Activated naive CD4-positive, alpha-beta T cell treated with anti-CD3 and anti-CD28 coated beads, Interleukin-2, amount 50 U/mL, for 72 hours (primary cell): Measurements from ENCODE around the gene PLXNB1. TPM values are rescaled to one million over a fixed set of nuclear protein-coding genes. Genes with fewer than 3 reads are reported as not detected.
"Not testable (repeated sequence)": the region's sequence is repeated elsewhere in the genome, so short reads cannot be mapped to it uniquely, and the experiment has no call there.

Experiments used
- ATAC-seq, 2 donors: fragments of 150-1000 bp; cut with Tn5 transposase; 2 replicates each; pipeline ENCODE4 v1.10.0; 2021; ENCODE audit warnings: mild to moderate bottlenecking in 2 of 2, moderate library complexity in 2 of 2
- DNase-seq, 2 donors: peaks; one replicate each; pipeline ENCODE4 v3.0.0; 2021 to 2022; ENCODE audit warnings: low spot score in 2 of 2
- H3K27ac Mint-ChIP-seq, 2 donors: one replicate each; pipeline ENCODE4 v1.8.0; 2022; ENCODE audit warnings: mild to moderate bottlenecking in 2 of 2, mixed read lengths in 2 of 2
- H3K36me3 Mint-ChIP-seq, 2 donors: one replicate each; pipeline ENCODE4 v1.8.0; 2022; ENCODE audit warnings: mixed read lengths in 2 of 2
- H3K9me3 Mint-ChIP-seq, 2 donors: one replicate each; pipeline ENCODE4 v1.8.0; 2022; ENCODE audit warnings: mixed read lengths in 2 of 2
- total RNA-seq, 2 donors: library from RNA; stranded (reverse); gene quantifications; one replicate each; pipeline ENCODE4 v1.2.3, GENCODE V29; 2022

Gene PLXNB1
- total RNA-seq, 2 donors from 2014 or later = 3.0 to 7.3 TPM

- H3K36me3 Mint-ChIP-seq = no peaks in the 10 kb centered on the region
- no peak for ATAC-seq
- H3K27ac Mint-ChIP-seq = no peak overlapping the region
- no peaks in the 10 kb centered on the region for H3K9me3 Mint-ChIP-seq
- peak in 1 of 2 donors; percentile 53 for DNase-seq
Observed at GRCh38 chr3:48405343-48405881, 24.5 kb downstream of the PLXNB1 start.

DNA sequence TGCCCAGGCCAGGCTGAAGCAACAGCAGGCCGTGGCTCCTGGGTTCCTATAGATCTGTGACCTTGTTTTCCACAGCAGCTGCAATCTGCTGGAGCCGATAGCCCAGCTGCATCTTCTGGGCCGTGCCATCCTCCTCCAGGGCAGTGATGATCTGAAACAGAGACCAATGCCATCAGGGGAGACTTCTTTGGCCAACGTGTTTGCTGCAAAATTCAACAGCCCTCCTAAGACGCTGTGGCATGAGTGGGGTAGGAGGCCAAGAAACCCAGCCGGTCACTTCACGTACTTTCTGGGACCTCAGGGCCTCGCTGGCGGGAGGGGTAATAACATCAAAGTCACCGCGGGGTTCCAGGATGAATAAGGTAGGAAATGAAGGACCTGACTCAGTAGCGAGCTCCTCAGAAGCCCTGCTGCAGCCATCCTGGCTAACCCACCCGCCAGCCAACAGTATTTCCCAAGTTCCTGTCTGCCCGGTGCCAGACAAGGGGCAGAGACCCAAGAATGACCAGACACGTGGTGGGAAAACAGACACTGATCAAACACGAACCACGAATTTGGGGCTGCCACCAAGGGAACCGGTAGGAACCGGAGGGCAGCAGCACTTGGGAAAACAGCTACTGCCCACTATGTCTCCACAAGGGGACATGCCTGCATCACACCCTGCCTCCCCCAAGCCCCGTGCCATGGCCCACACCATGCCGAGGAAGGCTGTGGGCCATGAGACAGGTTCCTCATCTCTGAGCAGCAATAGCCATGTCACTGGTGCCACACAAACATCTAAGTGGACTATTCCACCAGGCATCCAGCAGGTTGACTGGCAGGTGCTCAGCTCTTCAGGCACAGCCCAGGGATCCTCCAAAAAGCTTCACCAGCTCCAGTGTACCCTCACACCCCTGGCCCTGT is 25.2 kb downstream of the PLXNB1 start:
- ATAC-seq = no peak
- H3K27ac Mint-ChIP-seq = no peak overlapping the region
- peak in 1 of 2 donors; percentile 44 for DNase-seq
- no peaks in the 10 kb centered on the region for H3K36me3 Mint-ChIP-seq
- H3K9me3 Mint-ChIP-seq = no peaks in the 10 kb centered on the region

DNA sequence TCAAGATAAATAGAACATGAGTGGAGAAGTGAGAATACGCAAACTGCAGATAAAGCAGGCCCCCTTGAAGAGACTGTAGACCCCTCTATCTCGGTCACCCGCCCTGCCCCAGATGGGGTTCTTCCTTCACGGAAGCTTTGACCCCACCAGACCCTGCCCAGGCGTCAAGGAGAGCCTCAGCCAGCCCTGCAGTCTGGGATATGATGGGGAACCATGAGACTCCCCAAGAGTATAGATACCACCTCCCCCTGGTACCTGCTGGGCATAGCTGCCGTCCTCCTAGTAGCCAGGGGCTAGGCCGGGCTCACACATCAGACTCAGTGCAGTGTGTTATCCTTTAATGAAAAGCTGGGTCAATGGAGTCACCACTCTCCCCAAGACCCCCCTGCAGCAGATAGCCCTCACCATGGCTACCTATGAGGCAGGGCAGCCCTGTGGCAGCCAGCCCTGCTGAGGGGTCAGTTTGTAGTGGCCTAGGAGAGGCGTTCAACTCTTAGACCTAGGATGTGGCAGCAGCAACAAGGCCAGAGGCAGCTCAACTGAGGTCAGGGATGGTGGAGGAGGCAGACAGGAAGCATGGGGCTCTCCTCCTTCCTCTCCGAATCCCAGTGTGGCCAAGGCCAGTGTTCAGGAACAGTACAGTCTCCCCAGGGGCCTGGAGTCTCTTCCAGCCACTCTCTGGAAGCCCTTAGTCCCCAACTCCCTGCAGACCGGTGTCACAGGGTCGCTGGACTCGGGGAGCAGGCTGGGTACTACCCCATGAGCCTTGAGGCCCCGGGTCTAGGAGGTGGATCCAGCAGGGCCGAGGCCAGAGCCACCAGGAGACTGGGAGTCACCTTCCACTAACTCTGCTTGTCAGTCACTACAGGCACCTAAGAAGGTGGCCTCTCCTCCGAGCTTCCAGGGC is 26.1 kb downstream of the PLXNB1 start:
- H3K9me3 Mint-ChIP-seq = no peaks in the 10 kb centered on the region
- DNase-seq = peak in 1 of 2 donors; percentile 39
- no peaks in the 10 kb centered on the region for H3K36me3 Mint-ChIP-seq
- ATAC-seq = no peak
- peak overlapping the region; percentile 14 to 26 for H3K27ac Mint-ChIP-seq

DNA sequence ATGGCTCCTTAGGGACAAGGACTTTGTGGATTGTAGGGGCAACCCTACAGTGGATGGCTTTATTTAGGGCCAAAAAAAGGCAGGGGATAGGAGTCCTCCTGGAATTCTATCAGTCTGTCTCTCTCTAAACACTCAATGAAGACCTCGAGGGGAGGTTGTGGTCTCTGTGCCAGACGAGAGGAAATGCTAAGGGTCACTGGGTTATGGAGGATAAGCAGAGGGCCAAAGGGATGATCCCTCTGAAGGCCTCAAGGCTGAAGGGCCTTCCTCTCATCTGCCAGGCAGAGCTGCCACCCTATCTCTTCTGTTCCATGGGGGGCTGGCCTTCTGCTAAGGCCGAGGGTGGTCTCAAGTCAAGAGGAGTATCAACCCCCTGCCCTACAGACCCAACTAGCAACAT is 27.0 kb downstream of the PLXNB1 start:
- peak overlapping the region in 1 of 2 donors; percentile 26 for H3K27ac Mint-ChIP-seq

GRCh38 chr3:48402281-48402732 is 27.6 kb downstream of the PLXNB1 start:
- peak overlapping the region in 1 of 2 donors; percentile 26 for H3K27ac Mint-ChIP-seq
- no peaks in the 10 kb centered on the region for H3K9me3 Mint-ChIP-seq
- ATAC-seq (no peak), DNase-seq (peak in 1 of 2 donors; percentile 45)
- no peaks in the 10 kb centered on the region for H3K36me3 Mint-ChIP-seq

More for the DNA sequence above, 27.0 kb downstream of the PLXNB1 start:
- DNase-seq (peak in 1 of 2 donors; percentile 39), ATAC-seq (no peak)
- no peaks in the 10 kb centered on the region for H3K9me3 Mint-ChIP-seq
- no peaks in the 10 kb centered on the region for H3K36me3 Mint-ChIP-seq

- DNase-seq, H3K36me3 Mint-ChIP-seq, H3K9me3 Mint-ChIP-seq, ATAC-seq, H3K27ac Mint-ChIP-seq: not testable (repeated sequence)
Observed at GRCh38 chr3:48401434-48401901, 28.4 kb downstream of the PLXNB1 start.

DNA sequence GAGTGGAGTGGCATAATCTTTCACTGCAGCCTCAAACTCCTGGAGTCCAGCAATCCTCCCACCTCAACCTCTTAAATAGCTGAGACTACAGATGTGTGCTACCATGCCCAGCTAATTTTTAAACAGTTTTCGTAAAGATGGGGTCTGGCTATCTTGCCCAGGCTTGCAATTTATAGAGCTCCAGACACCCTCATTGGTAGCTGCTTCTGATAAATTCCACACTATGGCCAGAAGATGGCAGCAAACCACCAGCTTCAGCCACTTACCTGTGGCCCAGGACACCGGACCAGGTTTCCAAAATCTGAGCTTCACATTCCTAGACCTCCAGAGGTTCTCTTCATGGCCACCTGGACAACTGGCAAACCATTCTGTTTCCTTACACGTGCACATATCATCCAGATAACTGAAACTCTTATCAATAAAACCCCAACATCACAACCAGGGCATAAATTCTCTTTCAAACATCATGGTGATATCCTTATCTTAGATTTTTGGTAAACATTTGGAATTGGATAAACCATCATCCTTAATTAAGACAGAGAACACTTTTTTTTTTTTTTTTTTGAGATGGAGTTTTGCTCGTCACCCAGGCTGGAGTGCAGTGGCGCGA is 29.0 kb downstream of the PLXNB1 start:
- ATAC-seq (peak; percentile 87 to 90), DNase-seq (peak; percentile 57 to 58)
- Mint-ChIP-seq H3K36me3 (no peaks in the 10 kb centered on the region), H3K9me3 (no peaks in the 10 kb centered on the region), H3K27ac (no peak overlapping the region)

DNA sequence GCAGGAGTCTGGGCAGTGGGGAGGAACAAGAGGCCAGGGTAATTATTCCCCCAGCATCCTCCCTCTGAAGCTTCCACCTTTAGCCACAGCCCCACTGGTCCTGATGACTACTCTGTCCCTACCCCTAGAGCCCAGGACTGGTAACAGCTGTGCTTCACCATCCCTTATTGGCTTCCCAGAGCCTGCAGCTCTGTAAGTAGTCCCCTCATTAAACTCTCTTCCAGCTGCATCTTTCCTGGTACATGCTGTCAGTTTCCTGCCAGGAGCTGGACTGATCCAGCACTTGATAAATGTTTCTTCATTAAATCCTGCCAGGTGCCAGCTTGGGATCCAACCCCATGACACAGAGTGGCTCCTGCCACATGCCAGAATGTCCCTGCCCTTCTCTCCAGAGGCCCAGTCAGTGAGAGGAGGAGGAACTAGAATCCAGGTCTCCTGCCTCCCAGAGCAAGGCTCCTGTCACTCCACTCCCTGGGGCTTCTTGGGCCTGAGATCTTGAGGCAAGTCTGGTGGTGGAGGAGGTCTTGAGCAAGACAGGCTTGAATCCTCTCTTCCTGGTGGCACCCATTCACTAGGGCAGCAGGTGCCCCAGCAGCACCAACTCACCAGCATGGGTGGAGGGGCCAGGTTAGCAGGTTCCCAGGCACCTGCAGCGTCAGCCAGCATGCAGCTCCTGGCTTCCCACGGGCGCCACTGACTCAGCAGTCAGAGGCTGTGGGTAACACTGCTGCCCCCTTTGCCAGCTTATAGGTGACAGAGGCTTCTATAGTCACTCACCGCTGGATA is 30.3 kb downstream of the PLXNB1 start:
- DNase-seq = no peak
- H3K27ac Mint-ChIP-seq = no peak overlapping the region
- no peaks in the 10 kb centered on the region for H3K36me3 Mint-ChIP-seq
- ATAC-seq = no peak
- H3K9me3 Mint-ChIP-seq = no peaks in the 10 kb centered on the region

- ATAC-seq (no peak), DNase-seq (peak in 1 of 2 donors; percentile 44)
- no peak overlapping the region for H3K27ac Mint-ChIP-seq
- no peaks in the 10 kb centered on the region for H3K9me3 Mint-ChIP-seq
- no peaks in the 10 kb centered on the region for H3K36me3 Mint-ChIP-seq
Observed at GRCh38 chr3:48398701-48399386, 31.0 kb downstream of the PLXNB1 start.

GRCh38 chr3:48397767-48398681 is 31.9 kb downstream of the PLXNB1 start:
- Mint-ChIP-seq H3K36me3 (no peaks in the 10 kb centered on the region), H3K9me3 (no peaks in the 10 kb centered on the region), H3K27ac (peak overlapping the region in 1 of 2 donors; percentile 37)
- DNase-seq (peak in 1 of 2 donors; percentile 45), ATAC-seq (no peak)

GRCh38 chr3:48395714-48396113 is 34.2 kb downstream of the PLXNB1 start:
- no peaks in the 10 kb centered on the region for H3K36me3 Mint-ChIP-seq
- no peak for DNase-seq
- H3K27ac Mint-ChIP-seq = no peak overlapping the region
- ATAC-seq = no peak
- no peaks in the 10 kb centered on the region for H3K9me3 Mint-ChIP-seq

DNA sequence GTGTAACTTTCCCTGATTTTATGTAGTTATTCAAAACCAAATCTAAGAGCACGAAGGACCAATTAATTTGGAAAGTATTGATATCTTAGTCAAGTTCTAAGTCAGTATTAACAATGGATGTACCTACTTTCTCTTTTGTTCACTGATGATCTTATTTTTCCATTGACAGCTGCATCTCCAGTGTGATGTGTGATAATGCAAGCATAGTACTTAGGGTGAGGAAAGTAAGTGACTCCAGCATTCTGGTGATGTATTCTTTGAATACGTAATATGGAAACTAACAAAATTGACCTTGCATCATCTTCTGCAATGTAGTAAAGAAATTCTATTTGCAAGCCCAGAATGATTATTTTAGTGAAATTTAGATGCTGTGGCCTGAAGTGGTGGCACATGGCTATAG is 35.5 kb downstream of the PLXNB1 start:
- ATAC-seq = peak in 1 of 2 donors; percentile 90
- H3K9me3 Mint-ChIP-seq = no peaks in the 10 kb centered on the region

GRCh38 chr3:48388966-48389365 is 40.9 kb downstream of the PLXNB1 start:
- no peaks in the 10 kb centered on the region for H3K9me3 Mint-ChIP-seq
- no peak for ATAC-seq
- DNase-seq = no peak
- no peak overlapping the region for H3K27ac Mint-ChIP-seq
- H3K36me3 Mint-ChIP-seq = no peaks in the 10 kb centered on the region

More for the DNA sequence above, 35.5 kb downstream of the PLXNB1 start:
- H3K36me3 Mint-ChIP-seq = no peaks in the 10 kb centered on the region
- peak overlapping the region in 1 of 2 donors; percentile 37 for H3K27ac Mint-ChIP-seq
- no peak for DNase-seq

DNA sequence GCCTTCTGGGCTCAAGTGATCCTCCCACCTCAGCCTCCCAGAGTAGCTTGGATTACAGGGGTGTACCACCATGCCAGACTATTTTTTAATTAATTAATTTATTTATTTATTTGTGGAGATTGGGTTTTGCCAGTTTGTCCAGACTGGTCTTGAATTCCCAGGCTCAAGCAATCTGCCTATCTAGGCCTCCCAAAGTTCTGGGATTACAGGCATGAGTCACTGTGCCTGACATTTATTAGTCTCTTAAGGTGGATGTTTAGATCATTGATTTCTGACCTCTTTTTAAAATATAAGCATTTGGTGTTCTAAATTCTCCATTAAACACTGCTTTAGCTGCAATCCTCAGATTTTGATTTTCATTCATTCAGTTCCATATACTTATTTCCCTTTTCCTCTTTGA is 42.3 kb downstream of the PLXNB1 start:
- Mint-ChIP-seq H3K27ac (no peak overlapping the region), H3K36me3 (no peaks in the 10 kb centered on the region), H3K9me3 (no peaks in the 10 kb centered on the region)
- no peak for ATAC-seq
- DNase-seq = no peak
